Measurements from ENCODE around the gene TCF4. TPM values are rescaled to one million over a fixed set of nuclear protein-coding genes. Genes with fewer than 3 reads are reported as not detected.

The TCF4 gene
- total RNA-seq, 1 donor from 2014 or later: 7.2 TPM

GRCh38 chr18:55501579-55501978 lies 86.4 kb downstream of the TCF4 start:
- H3K4me3 ChIP-seq (ENCODE audit: low read depth, low read length): no peak overlapping the region
- TF ChIP-seq CTCF (conservative IDR thresholded peaks at IDR 0.05; ENCODE audit: low read depth, low read length): no peak
- DNase-seq (ENCODE audit: low read depth): no peak

GRCh38 chr18:55500316-55501086 lies 87.5 kb downstream of the TCF4 start:
- H3K4me3 ChIP-seq (ENCODE audit: low read depth, low read length): no peak overlapping the region
- no peak for DNase-seq (ENCODE audit: low read depth)
- TF ChIP-seq CTCF (conservative IDR thresholded peaks at IDR 0.05; ENCODE audit: low read depth, low read length): no peak

GRCh38 chr18:55499526-55499925 lies 88.5 kb downstream of the TCF4 start:
- TF ChIP-seq CTCF (conservative IDR thresholded peaks at IDR 0.05; ENCODE audit: low read depth, low read length): no peak
- DNase-seq (ENCODE audit: low read depth): no peak
- H3K4me3 ChIP-seq (ENCODE audit: low read depth, low read length): no peak overlapping the region

- no peak for TF ChIP-seq CTCF (conservative IDR thresholded peaks at IDR 0.05; ENCODE audit: low read depth, low read length)
- no peak for DNase-seq (ENCODE audit: low read depth)
- no peak overlapping the region for H3K4me3 ChIP-seq (ENCODE audit: low read depth, low read length)
Measured at GRCh38 chr18:55497825-55498403, 90.1 kb downstream of the TCF4 start.

GRCh38 chr18:55494899-55495298 lies 93.1 kb downstream of the TCF4 start:
- no peak for TF ChIP-seq CTCF (conservative IDR thresholded peaks at IDR 0.05; ENCODE audit: low read depth, low read length)
- H3K4me3 ChIP-seq (ENCODE audit: low read depth, low read length): no peak overlapping the region
- DNase-seq (ENCODE audit: low read depth): no peak

GRCh38 chr18:55494441-55494840 lies 93.6 kb downstream of the TCF4 start:
- DNase-seq (ENCODE audit: low read depth): no peak
- no peak overlapping the region for H3K4me3 ChIP-seq (ENCODE audit: low read depth, low read length)
- no peak for TF ChIP-seq CTCF (conservative IDR thresholded peaks at IDR 0.05; ENCODE audit: low read depth, low read length)

- no peak for TF ChIP-seq CTCF (conservative IDR thresholded peaks at IDR 0.05; ENCODE audit: low read depth, low read length)
- no peak for DNase-seq (ENCODE audit: low read depth)
- no peak overlapping the region for H3K4me3 ChIP-seq (ENCODE audit: low read depth, low read length)
Measured at GRCh38 chr18:55491616-55492015, 96.4 kb downstream of the TCF4 start.

Measured in epithelial cell of proximal tubule (primary cell).